HepG2 (cell line): ENCODE measurements around the gene SFXN5.

Experiments used
- MAX ChIP-seq: IDR thresholded peaks from 2 replicates; pipeline ENCODE4 v1.6.1; 2012; ENCODE audit warnings: inconsistent platforms
- RXRA ChIP-seq: sonication (generic); formaldehyde crosslinking; IDR thresholded peaks from 2 replicates; pipeline ENCODE4 v1.5.1; 2020; ENCODE audit warnings: missing genetic modification reagents
- SNAPC2 ChIP-seq: sonication (generic); formaldehyde crosslinking; IDR thresholded peaks from 2 replicates; pipeline ENCODE4 v1.8.1; 2022; ENCODE audit warnings: mild to moderate bottlenecking, missing genetic modification reagents
- ZBED4 ChIP-seq: sonication (generic); formaldehyde crosslinking; IDR thresholded peaks from 2 replicates; pipeline ENCODE4 v1.4.0; 2020; ENCODE audit warnings: missing genetic modification reagents, borderline replicate concordance
- ZFP36 ChIP-seq: fragments of 150-350 bp; IDR thresholded peaks from 2 replicates; pipeline ENCODE4 v1.6.1; 2018; ENCODE audit warnings: borderline replicate concordance, low read length, low read depth; ENCODE audit not compliant: partially characterized antibody
- ZNF788 ChIP-seq: sonication (generic); formaldehyde crosslinking; IDR thresholded peaks from 2 replicates; pipeline ENCODE4 v1.5.0; 2020; ENCODE audit warnings: mild to moderate bottlenecking, missing genetic modification reagents, borderline replicate concordance

- no peak for TF ChIP-seq ZNF788 (CRISPR knock-in tag)
- TF ChIP-seq SNAPC2 (CRISPR knock-in tag) = no peak
- TF ChIP-seq ZFP36 = no peak
- TF ChIP-seq RXRA (CRISPR knock-in tag) = no peak
- TF ChIP-seq ZBED4 (CRISPR knock-in tag) = no peak
- TF ChIP-seq MAX = no peak
These were observed 64.4 kb downstream of the SFXN5 start for GRCh38 chr2:73006969-73007710.
